H1 (cell line): Measurements from ENCODE around the gene KRT10. TPM values are rescaled to one million over a fixed set of nuclear protein-coding genes. Genes with fewer than 3 reads are reported as not detected.

ENCODE experiments used
- CTCF ChIA-PET: fragments of 300-600 bp; sonication (Branson Sonifier 250); formaldehyde crosslinking; loops from one replicate; lab custom pipeline; 2021; ENCODE audit not compliant: partially characterized antibody; lab: Charles Lee
- POLR2A ChIA-PET: fragments of 300-600 bp; sonication (Branson Sonifier 250); formaldehyde crosslinking; loops from one replicate; lab custom pipeline; 2021; ENCODE audit warnings: inconsistent platforms; ENCODE audit not compliant: partially characterized antibody; lab: Charles Lee
- DNase-seq, 2 experiments: peaks; one replicate each; pipeline versions ENCODE4 v3.0.0 to v3.0.0-alpha.2; 2010 to 2022; ENCODE audit warnings: low spot score in 2 of 2, low read depth in 1 of 2, mixed read lengths in 1 of 2
- FAIRE-seq: peaks from 2 replicates; lab custom pipeline; 2011; peaks lifted over from hg19 to GRCh38; lab: Jason Lieb, UNC
- H2AFZ ChIP-seq: 2 replicates; pipeline ENCODE4 v1.8.1; 2012; ENCODE audit warnings: low read length, inconsistent platforms
- H2AK5ac ChIP-seq: 2 replicates; pipeline ENCODE4 v1.6.1; 2013; ENCODE audit warnings: low read depth, low read length
- H2BK120ac ChIP-seq: replicated peaks from 2 replicates; pipeline ENCODE3; 2013; ENCODE audit warnings: low read depth, low read length, inconsistent platforms
- H2BK12ac ChIP-seq: 2 replicates; pipeline ENCODE4 v1.6.1; 2013; ENCODE audit warnings: low read depth, low read length
- H2BK15ac ChIP-seq: 2 replicates; pipeline ENCODE4 v1.6.1; 2013; ENCODE audit warnings: low read length
- H2BK20ac ChIP-seq: 2 replicates; pipeline ENCODE4 v1.6.1; 2013; ENCODE audit warnings: low read length
- H2BK5ac ChIP-seq: 2 replicates; pipeline ENCODE4 v1.6.1; 2013; ENCODE audit warnings: low read depth, low read length
- H3K14ac ChIP-seq: 2 replicates; pipeline ENCODE4 v1.6.1; 2013; ENCODE audit warnings: inconsistent platforms; ENCODE audit not compliant: insufficient read length
- H3K18ac ChIP-seq: 2 replicates; pipeline ENCODE4 v1.6.1; 2013; ENCODE audit warnings: low read length; ENCODE audit errors: extremely low read depth
- H3K23ac ChIP-seq: 2 replicates; pipeline ENCODE4 v1.6.1; 2013; ENCODE audit warnings: inconsistent platforms; ENCODE audit not compliant: insufficient read length
- H3K23me2 ChIP-seq: 2 replicates; pipeline ENCODE4 v1.6.1; 2013; ENCODE audit warnings: low read depth, low read length
- H3K27ac ChIP-seq: 2 replicates; pipeline ENCODE4 v1.6.1; 2011; ENCODE audit warnings: low read depth, low read length, inconsistent platforms
- H3K27me3 ChIP-seq, 4 experiments: replicated peaks in 1 of 4; 1 replicate in 1 of 4; 2 replicates in 3 of 4; pipeline versions ENCODE4 v1.6.1 to v1.8.1; 2011 to 2013; ENCODE audit warnings: low read length in 3 of 4, mild to moderate bottlenecking in 3 of 4, inconsistent platforms in 2 of 4, mixed read lengths in 2 of 4, moderate library complexity in 1 of 4; ENCODE audit not compliant: control insufficient read depth in 3 of 4, insufficient read depth in 3 of 4; ENCODE audit errors: extremely low read depth in 1 of 4
- H3K36me3 ChIP-seq, 4 experiments: 2 replicates each; pipeline versions ENCODE4 v1.6.1 to v1.8.1; 2011 to 2013; ENCODE audit warnings: mild to moderate bottlenecking in 4 of 4, low read length in 3 of 4, moderate library complexity in 2 of 4, control low read depth in 1 of 4, inconsistent platforms in 1 of 4; ENCODE audit not compliant: insufficient read depth in 4 of 4, control insufficient read depth in 2 of 4
- H3K4ac ChIP-seq: replicated peaks from 2 replicates; pipeline ENCODE3; 2013; ENCODE audit warnings: low read length, low read depth, mixed read lengths, inconsistent platforms; ENCODE audit not compliant: insufficient read length
- H3K4me1 ChIP-seq, 4 experiments: replicated peaks in 1 of 4; 1 replicate in 1 of 4; 2 replicates in 3 of 4; pipeline versions ENCODE4 v1.6.1 to v1.8.1; 2011 to 2013; ENCODE audit warnings: low read length in 3 of 4, inconsistent platforms in 2 of 4, mixed read lengths in 1 of 4; ENCODE audit not compliant: insufficient read depth in 4 of 4, control insufficient read depth in 3 of 4
- H3K4me2 ChIP-seq, 2 experiments: 2 replicates each; pipeline versions ENCODE4 v1.6.1 to v1.8.1; 2011 to 2013; ENCODE audit warnings: low read depth in 2 of 2, low read length in 2 of 2, control low read depth in 1 of 2, inconsistent platforms in 1 of 2, mild to moderate bottlenecking in 1 of 2; ENCODE audit not compliant: insufficient read depth in 1 of 2
- H3K4me3 ChIP-seq, 4 experiments: fragments of 200-600, 300-600 bp in 1 of 4; sonication (generic), shearing (Covaris generic), sonication (Bioruptor Twin) in 1 of 4; 2 replicates each; pipeline versions ENCODE4 v1.5.1 to v1.8.1; 2011 to 2016; ENCODE audit warnings: low read length in 4 of 4, low read depth in 3 of 4, control low read depth in 2 of 4, inconsistent platforms in 2 of 4, mild to moderate bottlenecking in 2 of 4, mixed read lengths in 1 of 4, moderate library complexity in 1 of 4; ENCODE audit not compliant: insufficient read depth in 2 of 4; ENCODE audit errors: extremely low read depth in 1 of 4
- H3K56ac ChIP-seq: replicated peaks from 2 replicates; pipeline ENCODE3; 2013; ENCODE audit warnings: low read depth, mild to moderate bottlenecking, mixed read lengths, low read length, inconsistent platforms; ENCODE audit not compliant: insufficient read length
- H3K79me1 ChIP-seq: 2 replicates; pipeline ENCODE4 v1.6.1; 2013; ENCODE audit warnings: low read depth, low read length, control low read depth
- H3K79me2 ChIP-seq, 2 experiments: 2 replicates each; pipeline versions ENCODE4 v1.6.1 to v1.8.1; 2012 to 2013; ENCODE audit warnings: low read length in 2 of 2, mild to moderate bottlenecking in 2 of 2, inconsistent platforms in 1 of 2; ENCODE audit not compliant: insufficient read depth in 2 of 2, control insufficient read depth in 1 of 2
- H3K9ac ChIP-seq, 4 experiments: replicated peaks in 1 of 4; 1 replicate in 1 of 4; 2 replicates in 3 of 4; pipeline versions ENCODE4 v1.6.1 to v1.8.1; 2011 to 2013; ENCODE audit warnings: low read depth in 3 of 4, low read length in 3 of 4, control low read depth in 2 of 4, mild to moderate bottlenecking in 2 of 4, moderate library complexity in 2 of 4, inconsistent platforms in 1 of 4; ENCODE audit errors: extremely low read depth in 1 of 4
- H3K9me3 ChIP-seq, 2 experiments: 2 replicates each; pipeline versions ENCODE4 v1.6.1 to v1.8.1; 2012 to 2013; ENCODE audit warnings: mild to moderate bottlenecking in 2 of 2, moderate library complexity in 2 of 2, control low read depth in 1 of 2, inconsistent platforms in 1 of 2, low read depth in 1 of 2, low read length in 1 of 2, mixed read lengths in 1 of 2; ENCODE audit not compliant: insufficient read depth in 2 of 2
- H4K20me1 ChIP-seq, 2 experiments: replicated peaks in 1 of 2; 2 replicates each; pipeline versions ENCODE3 to v1.8.1; 2011 to 2013; ENCODE audit warnings: inconsistent platforms in 2 of 2, low read length in 2 of 2, mild to moderate bottlenecking in 1 of 2; ENCODE audit not compliant: insufficient read depth in 2 of 2, control insufficient read depth in 1 of 2
- H4K5ac ChIP-seq: 2 replicates; pipeline ENCODE4 v1.6.1; 2013; ENCODE audit warnings: low read length, low read depth, mixed read lengths, inconsistent platforms; ENCODE audit not compliant: insufficient read length
- H4K8ac ChIP-seq: 2 replicates; pipeline ENCODE4 v1.8.0; 2013; ENCODE audit warnings: mild to moderate bottlenecking, moderate library complexity, low read length, inconsistent platforms; ENCODE audit not compliant: insufficient read depth; ENCODE audit errors: extremely low read depth
- H4K91ac ChIP-seq: replicated peaks from 2 replicates; pipeline ENCODE3; 2013; ENCODE audit warnings: low read length, mixed read lengths, inconsistent platforms; ENCODE audit not compliant: insufficient read length
- ASH2L ChIP-seq: fragments of 200-600, 300-600 bp; sonication (generic); IDR thresholded peaks from one replicate; pipeline ENCODE4 v1.7.1; 2017; ENCODE audit warnings: low read length
- CHD1 ChIP-seq: IDR thresholded peaks from 2 replicates; pipeline ENCODE4 v1.6.1; 2012; ENCODE audit warnings: low read depth, low read length, improper control_type of control experiment
- HDAC6 ChIP-seq: IDR thresholded peaks from one replicate; pipeline ENCODE4 v1.7.1; 2012; ENCODE audit warnings: low read depth, mild to moderate bottlenecking, inconsistent platforms, low read length, moderate library complexity
- KDM1A ChIP-seq: fragments of 200-600, 300-600 bp; sonication (generic); IDR thresholded peaks from 2 replicates; pipeline ENCODE4 v1.7.1; 2016; ENCODE audit warnings: mild to moderate bottlenecking, low read length, borderline replicate concordance
- POLR2AphosphoS5 ChIP-seq: IDR thresholded peaks from 2 replicates; pipeline ENCODE4 v1.6.1; 2011; ENCODE audit warnings: low read depth, low read length
- SP4 ChIP-seq: IDR thresholded peaks from 2 replicates; pipeline ENCODE4 v1.6.1; 2012; ENCODE audit warnings: low read length, inconsistent platforms
- TAF7 ChIP-seq: optimal IDR thresholded peaks from 2 replicates; pipeline ENCODE3; 2011; ENCODE audit warnings: low read depth, mild to moderate bottlenecking, inconsistent platforms, low read length, moderate library complexity, borderline replicate concordance
- TCF12 ChIP-seq: IDR thresholded peaks from 2 replicates; pipeline ENCODE4 v1.6.1; 2011; ENCODE audit warnings: low read depth, mild to moderate bottlenecking, low read length
- ZNF274 ChIP-seq: IDR thresholded peaks from 2 replicates; pipeline ENCODE4 v1.7.0; 2012; ENCODE audit warnings: low read length, borderline replicate concordance; ENCODE audit errors: extremely low read depth
- WGBS, 2 experiments: shearing (Covaris generic) in 1 of 2; methylation state at CpG; one replicate each; pipeline versions ENCODE4 v1.1.6 to v1.1.7; 2013 to 2015; ENCODE audit warnings: low lambda C conversion rate in 2 of 2, mixed read lengths in 2 of 2, inconsistent platforms in 1 of 2, low coverage in 1 of 2, missing lambda C conversion rate in 1 of 2; ENCODE audit not compliant: insufficient replicate concordance in 2 of 2, insufficient coverage in 1 of 2, insufficient read length in 1 of 2; ENCODE audit errors: extremely low coverage in 1 of 2, missing lambda C conversion rate in 1 of 2; 5-methylcytosine and 5-hydroxymethylcytosine counted together
- polyA plus RNA-seq, 7 experiments: library from polyadenylated mRNA; depleted of rRNA in 3 of 7; stranded (reverse) in 5 of 7; unstranded in 2 of 7; fragments of >200 nt in 5 of 7; fragments of 200-250 nt in 2 of 7; gene quantifications; 1 replicate in 5 of 7; 2 replicates in 1 of 7; 4 replicates in 1 of 7; pipeline versions ENCODE4 v1.2.1 to v1.2.3, GENCODE V29; 2011 to 2013; ENCODE audit warnings: missing spikeins in 2 of 7, mixed read lengths in 2 of 7
- total RNA-seq: library from RNA; stranded (reverse); fragmentation: NEBNext Ultra II Directional; extraction: Animal tissue kit (Norgen Biotek cat#: 25700); gene quantifications from 2 replicates; pipeline ENCODE4 v1.2.1, GENCODE V29; 2021
- TF ChIP-seq, protein P1 (sequence below): IDR thresholded peaks from 2 replicates; pipeline ENCODE4 v1.6.1; 2011; ENCODE audit warnings: low read length, improper control_type of control experiment

Gene KRT10
- total and polyA plus RNA-seq, 2 of the 8 experiments (the other 6 are each of a cell fraction or from before 2014, with no cell fraction given) = 3.5 to 39.4 TPM

DNA sequence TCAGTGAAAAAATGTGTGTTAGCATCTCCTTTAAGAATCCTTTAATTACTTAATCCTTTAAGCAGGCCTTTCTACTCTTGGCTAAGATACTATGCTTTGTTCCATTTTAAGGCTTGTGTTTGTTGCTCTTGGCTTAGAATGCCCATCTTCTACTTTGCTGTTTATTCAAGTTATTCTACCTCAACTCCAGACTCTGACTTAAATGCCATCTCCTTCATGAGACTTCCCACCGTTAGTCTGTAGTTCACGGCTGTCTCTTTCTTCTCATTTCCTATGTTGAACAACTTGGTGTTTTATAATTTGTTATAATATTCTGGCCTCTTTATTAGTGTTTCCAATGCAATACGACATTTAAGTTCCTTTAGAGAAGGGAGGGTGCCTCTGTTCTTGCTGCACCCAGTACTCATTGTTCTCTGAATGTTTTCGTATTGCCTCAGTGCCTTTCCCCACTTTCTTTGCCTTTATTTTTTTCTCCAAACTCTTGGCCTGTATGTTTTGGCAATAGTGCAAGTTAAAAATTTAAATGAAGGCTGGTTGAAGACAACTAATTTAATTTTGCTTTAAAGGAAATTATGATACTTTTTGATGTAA, 6.1 kb upstream of the KRT10 start:
- Histone ChIP-seq H3K9ac (no peak overlapping the region), H3K4me1 (peaks cover 0 to 3% (median 0%) of the 10 kb centered on the region in 4 experiments; a peak in 1 of 7 replicates), H3K4me2 (no peak overlapping the region), H3K36me3 (no peaks in the 10 kb centered on the region), H3K23me2 (no peaks in the 10 kb centered on the region; the same call in 1 of the 2 replicates), H2BK12ac (no peak overlapping the region), H3K27ac (no peak overlapping the region), H3K4me3 (no peak overlapping the region), H2BK20ac (no peak overlapping the region), H3K4ac (no peak overlapping the region), H4K5ac (no peak overlapping the region), H3K56ac (no peak overlapping the region), H3K79me1 (no peaks in the 10 kb centered on the region), H2BK15ac (no peak overlapping the region), H4K8ac (no peak overlapping the region), H3K14ac (no peak overlapping the region), H3K18ac (no peak overlapping the region), H2BK5ac (no peak overlapping the region), H4K20me1 (peaks cover 0 to 2% of the 10 kb centered on the region in 2 experiments), H3K27me3 (peaks cover 0 to 24% (median 5%) of the 10 kb centered on the region in 4 experiments; a peak in 5 of 7 replicates), H3K79me2 (no peaks in the 10 kb centered on the region), H4K91ac (no peak overlapping the region), H2AFZ (no peak overlapping the region), H2AK5ac (no peak overlapping the region), H3K23ac (no peak overlapping the region), H2BK120ac (no peak overlapping the region), H3K9me3 (no peaks in the 10 kb centered on the region)
- 88% methylated on average over 4 of the region's 4 CpGs; no CpG with 5 or more reads in 1 of the 2 experiments for WGBS, 2 experiments
- DNase-seq (no peak), FAIRE-seq (no peak)
- TF ChIP-seq, protein P1, sequence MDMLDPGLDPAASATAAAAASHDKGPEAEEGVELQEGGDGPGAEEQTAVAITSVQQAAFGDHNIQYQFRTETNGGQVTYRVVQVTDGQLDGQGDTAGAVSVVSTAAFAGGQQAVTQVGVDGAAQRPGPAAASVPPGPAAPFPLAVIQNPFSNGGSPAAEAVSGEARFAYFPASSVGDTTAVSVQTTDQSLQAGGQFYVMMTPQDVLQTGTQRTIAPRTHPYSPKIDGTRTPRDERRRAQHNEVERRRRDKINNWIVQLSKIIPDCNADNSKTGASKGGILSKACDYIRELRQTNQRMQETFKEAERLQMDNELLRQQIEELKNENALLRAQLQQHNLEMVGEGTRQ = no peak
- no peak for TF ChIP-seq ASH2L
- TF ChIP-seq KDM1A = no peak
- TF ChIP-seq ZNF274 = no peak
- TF ChIP-seq CHD1 = no peak
- no peak for TF ChIP-seq POLR2AphosphoS5
- TF ChIP-seq TCF12 = no peak
- TF ChIP-seq SP4 = no peak
- TF ChIP-seq TAF7 = no peak
- TF ChIP-seq HDAC6 = no peak
- ChIA-PET CTCF (interaction anchor here (1.0 kb wide), 1 partner anchor 502 kb away, joined by 3 read pairs; no protein-coding TSS in a partner anchor), POLR2A (no interaction called here)
